ENCODE data around the gene DIAPH2. TPM values are rescaled to one million over a fixed set of nuclear protein-coding genes. Genes with fewer than 3 reads are reported as not detected.

Gene DIAPH2
- polyA plus RNA-seq, 4 donors, result 7.0 to 8.3 (median 7.7) TPM

- no peak for DNase-seq (ENCODE audit: low read depth in 4 of 4, low spot score in 2 of 4)
Measured at GRCh38 chrX:97145934-97146333, 461.3 kb downstream of the DIAPH2 start.

GRCh38 chrX:97155816-97156215 lies 471.2 kb downstream of the DIAPH2 start:
- DNase-seq (ENCODE audit: low read depth in 4 of 4, low spot score in 2 of 4), result no peak

- no peak for DNase-seq (ENCODE audit: low read depth in 4 of 4, low spot score in 2 of 4)
Measured at GRCh38 chrX:97158269-97158668, 473.6 kb downstream of the DIAPH2 start.

GRCh38 chrX:97159916-97160800 lies 475.5 kb downstream of the DIAPH2 start:
- no peak for DNase-seq (ENCODE audit: low read depth in 4 of 4, low spot score in 2 of 4)

GRCh38 chrX:97167333-97167732 lies 482.7 kb downstream of the DIAPH2 start:
- DNase-seq (ENCODE audit: low read depth in 4 of 4, low spot score in 2 of 4), result no peak

- no peak for DNase-seq (ENCODE audit: low read depth in 4 of 4, low spot score in 2 of 4)
Measured at GRCh38 chrX:97168646-97169045, 484.0 kb downstream of the DIAPH2 start.

GRCh38 chrX:97175147-97175546 lies 490.5 kb downstream of the DIAPH2 start:
- no peak for DNase-seq (ENCODE audit: low read depth in 4 of 4, low spot score in 2 of 4)

- no peak for DNase-seq (ENCODE audit: low read depth in 4 of 4, low spot score in 2 of 4)
Measured at GRCh38 chrX:97189668-97190067, 505.0 kb downstream of the DIAPH2 start.

GRCh38 chrX:97199501-97199900 lies 514.9 kb downstream of the DIAPH2 start:
- DNase-seq (ENCODE audit: low read depth in 4 of 4, low spot score in 2 of 4), result no peak

GRCh38 chrX:97200454-97200853 lies 515.8 kb downstream of the DIAPH2 start:
- DNase-seq (ENCODE audit: low read depth in 4 of 4, low spot score in 2 of 4), result no peak

- no peak for DNase-seq (ENCODE audit: low read depth in 4 of 4, low spot score in 2 of 4)
Measured at GRCh38 chrX:97210501-97210900, 525.9 kb downstream of the DIAPH2 start.

- DNase-seq (ENCODE audit: low read depth in 4 of 4, low spot score in 2 of 4), result no peak
Measured at GRCh38 chrX:97211070-97211469, 526.4 kb downstream of the DIAPH2 start.

- DNase-seq (ENCODE audit: low read depth in 4 of 4, low spot score in 2 of 4), result no peak
Measured at GRCh38 chrX:97215186-97215585, 530.5 kb downstream of the DIAPH2 start.

- DNase-seq (ENCODE audit: low read depth in 4 of 4, low spot score in 2 of 4), result no peak
Measured at GRCh38 chrX:97224148-97224547, 539.5 kb downstream of the DIAPH2 start.

- no peak for DNase-seq (ENCODE audit: low read depth in 4 of 4, low spot score in 2 of 4)
Measured at GRCh38 chrX:97229318-97229717, 544.7 kb downstream of the DIAPH2 start.

- DNase-seq (ENCODE audit: low read depth in 4 of 4, low spot score in 2 of 4), result no peak
Measured at GRCh38 chrX:97230948-97231347, 546.3 kb downstream of the DIAPH2 start.

GRCh38 chrX:97234471-97235081 lies 549.9 kb downstream of the DIAPH2 start:
- DNase-seq (ENCODE audit: low read depth in 4 of 4, low spot score in 2 of 4), result no peak

- DNase-seq (ENCODE audit: low read depth in 4 of 4, low spot score in 2 of 4), result no peak
Measured at GRCh38 chrX:97238632-97239031, 554.0 kb downstream of the DIAPH2 start.

- no peak for DNase-seq (ENCODE audit: low read depth in 4 of 4, low spot score in 2 of 4)
Measured at GRCh38 chrX:97252111-97252510, 567.5 kb downstream of the DIAPH2 start.

- DNase-seq (ENCODE audit: low read depth in 4 of 4, low spot score in 2 of 4), result no peak
Measured at GRCh38 chrX:97260679-97261078, 576.0 kb downstream of the DIAPH2 start.

GRCh38 chrX:97266406-97267121 lies 581.9 kb downstream of the DIAPH2 start:
- no peak for DNase-seq (ENCODE audit: low read depth in 4 of 4, low spot score in 2 of 4)

Data from left renal cortex interstitium (tissue), 4 donors.